Gastroesophageal sphincter (tissue), 3 donors: ENCODE measurements around the gene WWC2.

Experiments used
- EP300 ChIP-seq: sonication (generic); formaldehyde crosslinking; IDR thresholded peaks from one replicate; pipeline ENCODE4 v1.6.1; 2017; ENCODE audit warnings: antibody characterized with exemption, mild to moderate bottlenecking
- POLR2A ChIP-seq, 2 donors: fragments of 450-650 bp; IDR thresholded peaks; one replicate each; pipeline ENCODE4 v1.6.1; 2017; ENCODE audit warnings: antibody characterized with exemption in 2 of 2, mild to moderate bottlenecking in 2 of 2, moderate library complexity in 1 of 2
- POLR2AphosphoS5 ChIP-seq: sonication (generic); formaldehyde crosslinking; IDR thresholded peaks from one replicate; pipeline ENCODE4 v1.6.1; 2017; ENCODE audit warnings: antibody characterized with exemption
- TF ChIP-seq, protein P1 (sequence below), 4 experiments: fragments of 200-600 bp in 2 of 4; fragments of 450-650 bp in 2 of 4; sonication (generic) in 1 of 4; IDR thresholded peaks; one replicate each; pipeline ENCODE4 v1.5.1; 2017 to 2019; ENCODE audit warnings: antibody characterized with exemption in 4 of 4, mild to moderate bottlenecking in 2 of 4, moderate library complexity in 2 of 4

DNA sequence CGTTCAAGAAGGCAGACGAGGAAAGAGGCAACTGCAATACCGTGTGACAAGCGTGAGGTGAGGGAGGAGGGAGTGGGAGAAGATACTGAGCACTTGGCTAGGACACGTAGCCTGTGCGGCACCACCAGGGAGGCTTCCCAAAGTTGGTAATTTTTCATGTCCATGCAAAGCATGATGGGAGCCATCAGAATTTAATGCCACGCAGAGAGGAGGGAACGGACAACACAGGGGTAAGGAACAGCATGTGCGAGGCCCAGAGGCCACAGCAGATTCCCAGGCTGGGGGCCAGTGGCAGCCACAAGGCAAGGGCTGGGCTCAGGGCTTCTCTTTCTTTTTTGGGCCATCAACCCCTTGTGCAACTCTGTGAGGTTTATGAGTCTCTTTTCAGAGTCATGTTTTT, 234.1 kb downstream of the WWC2 start:
- TF ChIP-seq, protein P1, sequence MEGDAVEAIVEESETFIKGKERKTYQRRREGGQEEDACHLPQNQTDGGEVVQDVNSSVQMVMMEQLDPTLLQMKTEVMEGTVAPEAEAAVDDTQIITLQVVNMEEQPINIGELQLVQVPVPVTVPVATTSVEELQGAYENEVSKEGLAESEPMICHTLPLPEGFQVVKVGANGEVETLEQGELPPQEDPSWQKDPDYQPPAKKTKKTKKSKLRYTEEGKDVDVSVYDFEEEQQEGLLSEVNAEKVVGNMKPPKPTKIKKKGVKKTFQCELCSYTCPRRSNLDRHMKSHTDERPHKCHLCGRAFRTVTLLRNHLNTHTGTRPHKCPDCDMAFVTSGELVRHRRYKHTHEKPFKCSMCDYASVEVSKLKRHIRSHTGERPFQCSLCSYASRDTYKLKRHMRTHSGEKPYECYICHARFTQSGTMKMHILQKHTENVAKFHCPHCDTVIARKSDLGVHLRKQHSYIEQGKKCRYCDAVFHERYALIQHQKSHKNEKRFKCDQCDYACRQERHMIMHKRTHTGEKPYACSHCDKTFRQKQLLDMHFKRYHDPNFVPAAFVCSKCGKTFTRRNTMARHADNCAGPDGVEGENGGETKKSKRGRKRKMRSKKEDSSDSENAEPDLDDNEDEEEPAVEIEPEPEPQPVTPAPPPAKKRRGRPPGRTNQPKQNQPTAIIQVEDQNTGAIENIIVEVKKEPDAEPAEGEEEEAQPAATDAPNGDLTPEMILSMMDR (IDR thresholded peaks at IDR 0.05): no peak
- TF ChIP-seq POLR2A (IDR thresholded peaks at IDR 0.05) (no peak), POLR2AphosphoS5 (no peak), EP300 (no peak)
